Progenitor cell of endocrine pancreas (in vitro differentiated cells): Measurements from ENCODE around the gene CFI. TPM values are rescaled to one million over a fixed set of nuclear protein-coding genes. Genes with fewer than 3 reads are reported as not detected.
A peak's percentile ranks its signal among the peaks of the same experiment; 100 is the strongest.

Experiments used
- DNase-seq: peaks from one replicate; pipeline ENCODE4 v3.0.0; 2021; ENCODE audit warnings: low spot score; ENCODE audit not compliant: unreplicated experiment
- H3K27ac Mint-ChIP-seq: 2 replicates; pipeline ENCODE4 v1.8.0; 2021; ENCODE audit warnings: mild to moderate bottlenecking, moderate library complexity, mixed read lengths
- H3K27me3 Mint-ChIP-seq: 2 replicates; pipeline ENCODE4 v1.8.0; 2021; ENCODE audit warnings: mixed read lengths
- H3K36me3 Mint-ChIP-seq: 2 replicates; pipeline ENCODE4 v1.8.0; 2022; ENCODE audit warnings: mixed read lengths; ENCODE audit not compliant: insufficient read depth
- H3K4me1 Mint-ChIP-seq: 2 replicates; pipeline ENCODE4 v1.8.0; 2021; ENCODE audit warnings: low read depth, mixed read lengths
- H3K4me3 Mint-ChIP-seq: 2 replicates; pipeline ENCODE4 v1.8.0; 2021; ENCODE audit warnings: low read depth, mild to moderate bottlenecking, moderate library complexity, mixed read lengths
- H3K9me3 Mint-ChIP-seq: 2 replicates; pipeline ENCODE4 v1.8.0; 2021; ENCODE audit warnings: low read depth, mixed read lengths
- total RNA-seq: library from RNA; stranded (reverse); gene quantifications from 2 replicates; pipeline ENCODE4 v1.2.1, GENCODE V29; 2021
- TF ChIP-seq, protein P1 (sequence below): fragments of 200-600 bp; sonication (generic); IDR thresholded peaks from one replicate; pipeline ENCODE4 v1.5.0; 2021; ENCODE audit warnings: antibody characterized with exemption, mild to moderate bottlenecking; ENCODE audit not compliant: unreplicated experiment

CFI gene
- total RNA-seq, 1 donor from 2014 or later = not detected

DNA sequence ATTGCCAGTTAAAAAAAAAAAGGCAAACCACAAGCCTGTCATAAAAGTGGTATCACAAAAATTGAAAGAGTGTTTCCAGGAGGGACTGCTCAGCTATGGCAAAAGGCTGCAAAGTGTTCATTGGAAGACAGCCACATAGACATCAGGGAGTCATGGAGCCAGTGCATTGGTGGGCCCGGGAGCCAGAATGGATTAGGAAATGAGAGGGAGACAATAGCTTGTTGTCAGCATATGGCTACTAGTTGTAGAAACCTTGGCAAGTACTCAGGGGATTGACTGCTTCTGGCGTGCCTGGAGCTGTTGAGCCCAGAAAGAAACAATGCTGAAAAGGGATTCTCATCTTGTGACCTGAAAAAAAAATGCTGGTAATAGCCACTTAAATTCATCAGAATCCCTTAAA is 18.8 kb upstream of the CFI start:
- no peak overlapping the region for H3K27ac Mint-ChIP-seq
- no peaks in the 10 kb centered on the region for H3K27me3 Mint-ChIP-seq
- H3K36me3 Mint-ChIP-seq = peaks cover 20% of the 10 kb centered on the region
- H3K9me3 Mint-ChIP-seq = no peaks in the 10 kb centered on the region
- no peak for DNase-seq
- no peak overlapping the region for H3K4me3 Mint-ChIP-seq
- TF ChIP-seq, protein P1, sequence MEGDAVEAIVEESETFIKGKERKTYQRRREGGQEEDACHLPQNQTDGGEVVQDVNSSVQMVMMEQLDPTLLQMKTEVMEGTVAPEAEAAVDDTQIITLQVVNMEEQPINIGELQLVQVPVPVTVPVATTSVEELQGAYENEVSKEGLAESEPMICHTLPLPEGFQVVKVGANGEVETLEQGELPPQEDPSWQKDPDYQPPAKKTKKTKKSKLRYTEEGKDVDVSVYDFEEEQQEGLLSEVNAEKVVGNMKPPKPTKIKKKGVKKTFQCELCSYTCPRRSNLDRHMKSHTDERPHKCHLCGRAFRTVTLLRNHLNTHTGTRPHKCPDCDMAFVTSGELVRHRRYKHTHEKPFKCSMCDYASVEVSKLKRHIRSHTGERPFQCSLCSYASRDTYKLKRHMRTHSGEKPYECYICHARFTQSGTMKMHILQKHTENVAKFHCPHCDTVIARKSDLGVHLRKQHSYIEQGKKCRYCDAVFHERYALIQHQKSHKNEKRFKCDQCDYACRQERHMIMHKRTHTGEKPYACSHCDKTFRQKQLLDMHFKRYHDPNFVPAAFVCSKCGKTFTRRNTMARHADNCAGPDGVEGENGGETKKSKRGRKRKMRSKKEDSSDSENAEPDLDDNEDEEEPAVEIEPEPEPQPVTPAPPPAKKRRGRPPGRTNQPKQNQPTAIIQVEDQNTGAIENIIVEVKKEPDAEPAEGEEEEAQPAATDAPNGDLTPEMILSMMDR = no peak
- H3K4me1 Mint-ChIP-seq = peaks cover 18% of the 10 kb centered on the region

DNA sequence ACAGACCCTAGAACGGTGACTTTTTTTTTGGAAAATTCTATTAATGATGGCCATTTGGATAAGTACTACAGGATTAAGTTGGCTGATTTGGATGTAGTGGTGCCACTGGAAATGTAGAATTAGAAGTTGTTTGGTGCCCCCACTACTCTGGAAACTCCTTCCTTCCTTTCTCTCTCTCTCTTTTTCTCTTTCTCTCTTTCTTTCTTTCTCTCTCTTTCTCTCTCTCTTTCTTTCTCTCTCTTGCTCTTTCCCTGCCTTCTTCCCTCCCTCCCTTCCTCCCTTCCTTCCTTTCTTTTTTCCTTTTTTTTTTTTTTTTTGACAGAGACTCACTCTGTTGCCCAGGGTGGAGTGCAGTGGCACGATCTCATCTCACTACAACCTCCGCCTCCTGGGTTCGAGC is 16.5 kb upstream of the CFI start:
- peaks cover 14% of the 10 kb centered on the region for H3K36me3 Mint-ChIP-seq
- no peak overlapping the region for H3K27ac Mint-ChIP-seq
- peaks cover 21% of the 10 kb centered on the region for H3K4me1 Mint-ChIP-seq
- TF ChIP-seq, protein P1 = no peak
- no peaks in the 10 kb centered on the region for H3K27me3 Mint-ChIP-seq
- DNase-seq = no peak
- no peak overlapping the region for H3K4me3 Mint-ChIP-seq
- no peaks in the 10 kb centered on the region for H3K9me3 Mint-ChIP-seq

DNA sequence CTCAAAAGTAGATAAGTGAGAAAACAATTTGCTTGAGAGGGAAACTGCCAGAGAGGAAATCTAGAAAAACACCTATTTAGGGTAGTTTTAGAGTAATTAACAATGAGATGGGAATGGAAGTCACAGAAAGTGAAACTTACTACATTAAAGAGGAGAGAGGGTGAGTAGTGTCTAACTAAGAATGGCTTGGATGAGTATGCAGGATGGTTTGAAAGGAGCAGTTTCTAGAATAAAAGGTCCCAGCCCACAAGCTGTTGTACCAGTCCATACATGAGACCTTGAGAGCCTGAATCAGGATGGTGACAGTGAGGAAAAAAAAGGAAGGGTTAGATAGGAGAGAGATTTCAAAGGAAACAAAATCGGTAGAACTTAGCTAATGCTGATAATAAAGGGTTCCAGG is 15.1 kb upstream of the CFI start:
- TF ChIP-seq, protein P1 = no peak
- peaks cover 21% of the 10 kb centered on the region for H3K4me1 Mint-ChIP-seq
- no peaks in the 10 kb centered on the region for H3K27me3 Mint-ChIP-seq
- H3K36me3 Mint-ChIP-seq = peaks cover 13% of the 10 kb centered on the region
- H3K27ac Mint-ChIP-seq = peak overlapping the region; percentile 97
- H3K4me3 Mint-ChIP-seq = peak overlapping the region; percentile 97
- DNase-seq = no peak
- no peaks in the 10 kb centered on the region for H3K9me3 Mint-ChIP-seq

DNA sequence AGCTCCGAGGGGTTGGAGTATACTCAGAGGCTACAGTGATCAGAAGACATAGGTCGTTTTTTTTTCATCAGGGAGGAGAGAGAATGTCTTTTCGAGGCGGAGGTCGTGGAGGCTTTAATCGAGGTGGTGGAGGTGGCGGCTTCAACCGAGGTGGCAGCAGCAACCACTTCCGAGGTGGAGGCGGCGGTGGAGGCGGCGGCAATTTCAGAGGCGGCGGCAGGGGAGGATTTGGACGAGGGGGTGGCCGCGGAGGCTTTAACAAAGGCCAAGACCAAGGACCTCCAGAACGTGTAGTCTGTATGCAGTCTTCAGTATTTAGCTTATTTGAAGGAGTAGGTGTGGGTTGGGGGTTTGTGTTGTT is 14.3 kb upstream of the CFI start:
- Mint-ChIP-seq H3K4me1 (peaks cover 21% of the 10 kb centered on the region), H3K27me3 (no peaks in the 10 kb centered on the region), H3K4me3 (peak overlapping the region; percentile 97), H3K9me3 (no peaks in the 10 kb centered on the region), H3K36me3 (peaks cover 11% of the 10 kb centered on the region), H3K27ac (peak overlapping the region; percentile 97)
- TF ChIP-seq, protein P1 = no peak
- DNase-seq = no peak

DNA sequence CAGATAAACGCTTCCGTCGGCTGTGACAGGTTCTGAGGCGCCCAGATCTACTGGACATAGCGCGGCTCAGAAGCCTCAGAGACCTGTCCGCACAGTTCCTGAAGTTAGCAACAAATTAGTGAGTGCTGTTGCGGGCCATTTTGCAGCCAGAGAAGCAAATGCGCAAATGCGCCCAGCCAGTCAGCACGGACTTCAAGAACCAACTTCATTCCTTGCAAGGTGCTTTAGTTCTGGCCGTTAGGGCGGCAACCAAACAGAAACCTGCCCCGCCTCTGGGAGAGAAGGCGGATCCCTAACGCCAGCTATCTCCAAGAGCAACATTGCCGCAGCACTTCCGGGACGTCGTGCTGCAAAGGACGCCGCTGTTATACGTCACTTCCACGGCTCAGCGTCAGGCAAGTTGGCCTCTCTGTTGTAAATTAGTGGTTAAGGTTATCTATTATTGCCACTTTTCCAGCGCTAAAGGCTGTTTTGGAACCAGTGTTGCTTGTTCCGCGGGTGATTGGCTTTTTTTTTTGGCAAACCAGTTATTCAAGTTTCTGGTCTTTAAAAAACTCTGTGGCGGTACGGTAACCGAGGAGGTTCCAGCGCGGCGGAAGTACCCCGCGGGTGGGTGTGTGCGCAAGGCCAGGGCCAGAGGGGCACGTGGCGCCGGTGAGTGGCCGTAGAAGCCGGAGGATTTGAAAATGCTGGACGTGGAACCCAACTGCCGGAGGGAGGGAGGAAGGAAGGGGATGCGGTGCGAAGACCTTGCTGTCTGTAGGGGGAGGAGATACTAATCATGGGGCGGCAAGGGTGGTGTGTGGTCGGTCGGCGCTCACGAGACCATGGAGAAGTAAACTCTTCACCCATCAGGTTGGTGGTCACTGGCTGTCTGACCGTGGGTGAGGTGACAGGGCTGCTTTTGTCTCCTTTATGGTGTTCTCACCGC is 13.6 kb upstream of the CFI start, which contains the start of gene GAR1:
Gene GAR1 (plus strand): TSS at position 612 of the 931 bp plus-strand sequence. CDS start 403 bp downstream, outside the sequence.
- Mint-ChIP-seq H3K36me3 (peaks cover 11% of the 10 kb centered on the region), H3K4me1 (peaks cover 21% of the 10 kb centered on the region), H3K27ac (peak within 1 kb of the TSS; percentile 97), H3K9me3 (no peaks in the 10 kb centered on the region), H3K27me3 (no peaks in the 10 kb centered on the region), H3K4me3 (peak within 1 kb of the TSS; percentile 97)
- peak; percentile 71 for DNase-seq
- TF ChIP-seq, protein P1 = no peak
